NCI-H187 (cell line): ENCODE data around the gene HOPX.
"Not testable (repeated sequence)": the region's sequence is repeated elsewhere in the genome, so short reads cannot be mapped to it uniquely, and the experiment has no call there.

Source experiments
- DNase-seq, 2 experiments: peaks; one replicate each; lab custom pipeline; 2025; lab: John Stamatoyannopoulos, UW

Gene HOPX

DNA sequence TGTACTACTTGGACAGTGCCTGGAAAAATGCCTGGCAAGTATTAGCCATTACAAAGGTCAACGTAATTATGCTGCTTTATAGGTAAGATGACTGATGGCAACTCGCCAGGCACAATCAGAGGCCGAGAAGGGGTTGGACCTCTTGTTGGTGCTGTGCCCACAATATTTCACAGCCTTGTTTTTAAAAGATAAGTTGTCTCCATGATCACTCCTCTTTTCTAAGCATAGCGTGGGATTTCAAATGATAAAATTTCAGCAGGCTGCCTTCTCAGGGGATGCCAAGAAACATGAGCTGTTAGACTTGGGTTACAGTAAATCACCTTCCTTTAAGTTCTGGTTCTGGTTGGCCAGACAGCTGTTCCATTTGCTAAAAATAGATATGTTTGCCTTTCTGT lies 26.9 kb downstream of the HOPX start:
- no peak for DNase-seq

DNA sequence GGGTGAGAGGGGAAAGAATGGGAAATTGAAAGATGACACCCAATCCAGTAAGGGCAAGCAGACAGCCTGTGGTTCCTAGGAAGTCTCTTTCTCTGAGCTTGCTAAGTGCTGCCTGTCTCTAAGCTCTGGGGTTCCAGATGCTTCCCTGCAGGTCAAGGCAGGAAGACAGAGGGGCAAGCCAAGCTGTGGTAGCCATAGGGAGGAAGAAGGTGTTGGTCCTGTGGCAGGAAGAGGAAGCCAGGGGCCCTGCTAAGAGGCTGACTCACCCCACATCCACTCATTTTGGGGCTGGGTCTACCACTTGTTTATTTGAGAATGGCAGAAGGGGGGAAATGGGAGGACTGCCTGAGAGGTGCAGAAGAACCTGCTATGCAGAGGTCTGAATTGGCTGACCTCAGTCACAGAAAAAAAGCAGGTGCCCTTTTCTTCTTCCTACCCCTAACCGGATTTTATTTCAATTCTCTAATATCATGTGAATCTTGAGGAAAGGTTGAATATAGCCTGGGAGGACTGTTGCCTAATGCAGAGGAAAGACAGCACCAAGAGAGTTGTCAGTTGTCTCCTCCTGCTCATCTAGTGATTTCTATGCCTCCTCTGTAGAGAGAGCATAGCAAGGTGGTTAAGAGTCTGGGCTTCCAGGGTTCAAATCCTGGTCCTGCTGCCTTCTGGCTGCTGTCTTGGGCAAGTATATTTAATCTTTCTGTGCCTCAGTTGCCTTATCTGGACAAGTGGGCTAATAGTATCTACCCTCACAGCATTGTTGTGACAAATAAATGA lies 27.4 kb downstream of the HOPX start:
- no peak for DNase-seq

DNA sequence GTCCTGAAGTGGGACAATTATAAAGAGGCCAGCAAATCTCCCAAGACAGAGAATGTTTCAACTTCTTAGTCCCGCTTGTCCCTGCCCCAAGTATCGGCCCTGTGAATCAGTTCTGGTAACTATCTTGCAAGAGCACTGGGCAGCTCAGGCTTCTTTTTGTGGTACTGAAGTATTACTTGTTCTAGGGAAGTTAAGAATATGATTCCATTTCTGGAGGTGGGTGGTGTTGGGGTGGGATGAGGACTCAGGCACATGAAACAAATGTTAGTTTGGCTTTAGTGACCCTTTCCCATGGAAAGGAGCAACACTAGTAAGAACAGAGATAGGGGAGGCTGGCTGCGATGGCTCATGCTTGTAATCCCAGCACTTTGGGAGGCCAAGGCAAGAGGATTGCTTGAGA lies 28.9 kb downstream of the HOPX start:
- DNase-seq = no peak

DNA sequence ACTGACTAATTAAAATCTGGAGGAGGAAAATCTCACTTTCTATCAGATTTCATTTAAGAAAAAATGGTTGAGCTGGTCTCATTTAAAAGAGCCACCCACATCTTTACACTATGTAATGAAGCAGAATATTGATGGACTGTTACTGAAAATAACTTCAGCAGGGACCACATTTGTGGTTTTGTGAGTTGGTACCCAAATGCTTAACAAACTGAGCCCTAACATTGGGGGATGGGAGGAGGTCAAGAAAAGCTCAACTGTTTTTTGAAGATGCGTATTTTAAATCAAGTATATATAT lies 30.1 kb downstream of the HOPX start:
- no peak for DNase-seq

DNA sequence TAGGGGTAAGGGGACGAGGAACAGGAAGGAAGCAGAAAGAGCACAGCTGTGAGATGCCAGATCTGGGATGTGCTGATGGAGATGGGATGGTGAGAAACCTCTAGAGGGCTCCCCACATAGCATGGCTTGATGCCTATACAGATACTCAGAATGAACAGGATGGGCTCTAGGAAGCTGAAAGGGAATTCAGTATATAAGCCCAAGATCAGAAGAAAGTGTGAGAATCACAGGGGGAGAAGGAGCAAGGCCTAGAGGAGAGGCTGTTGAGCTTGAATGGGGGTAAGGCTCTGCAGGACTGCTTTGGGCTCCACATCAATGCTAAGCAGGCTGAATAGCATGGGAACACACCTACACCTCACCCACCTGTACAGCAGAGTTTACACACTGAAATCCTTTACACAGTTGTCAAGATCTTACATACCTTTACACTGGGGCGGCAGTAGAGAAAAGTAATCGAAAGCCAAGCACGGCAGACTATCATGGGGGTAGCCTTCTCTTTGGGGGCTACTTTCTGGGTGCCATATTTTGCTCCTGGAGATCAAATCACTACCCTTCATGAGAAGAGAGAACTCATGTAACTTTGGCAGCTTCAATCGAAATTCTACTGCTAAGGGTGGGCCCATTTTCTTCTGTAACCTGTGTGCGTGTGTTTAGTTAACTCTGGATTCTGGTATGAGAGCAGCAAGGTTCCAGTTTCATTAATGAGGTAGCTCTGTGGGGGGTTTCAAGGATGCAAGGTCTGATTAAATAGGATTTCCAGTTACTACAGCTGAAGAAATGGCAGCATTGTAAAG lies 30.6 kb downstream of the HOPX start:
- DNase-seq = no peak

DNA sequence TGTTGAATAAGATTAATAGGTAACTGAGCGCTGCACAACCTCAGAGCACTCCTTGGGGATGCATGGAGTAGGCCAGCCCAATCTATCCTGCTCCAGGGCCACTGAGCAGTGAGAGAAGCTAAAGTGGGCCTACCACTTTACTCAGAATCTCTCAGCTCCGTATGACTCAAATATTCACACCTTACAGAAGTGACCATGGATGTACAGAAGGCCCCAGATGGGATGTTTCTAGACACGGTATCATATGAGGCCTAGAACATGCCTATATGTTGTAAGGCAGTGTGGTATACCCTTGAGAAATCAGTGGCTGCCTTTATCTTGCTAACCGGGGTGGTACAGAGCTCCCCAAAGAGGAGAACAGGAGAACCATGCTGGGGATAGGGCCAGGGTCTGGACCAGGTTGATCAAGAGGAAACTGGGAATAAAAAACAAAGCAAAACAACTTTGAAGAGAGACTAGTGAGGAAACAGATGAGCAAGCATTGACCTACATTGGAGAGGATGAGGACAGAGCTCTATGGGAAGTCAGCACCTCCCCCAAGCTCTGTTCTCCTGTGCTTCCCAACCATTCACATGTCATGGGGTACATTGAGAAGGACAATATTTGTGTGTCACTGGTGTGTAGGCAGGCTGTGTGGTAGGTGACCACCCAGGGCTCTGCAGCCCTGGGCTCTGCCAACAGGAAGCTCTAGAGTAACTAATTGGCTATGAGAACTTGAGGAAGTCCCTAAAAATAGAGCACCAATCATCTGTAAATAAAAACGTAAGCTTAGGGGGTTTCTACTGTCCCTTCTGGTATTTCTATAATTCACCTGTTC lies 31.4 kb downstream of the HOPX start:
- DNase-seq = no peak

DNA sequence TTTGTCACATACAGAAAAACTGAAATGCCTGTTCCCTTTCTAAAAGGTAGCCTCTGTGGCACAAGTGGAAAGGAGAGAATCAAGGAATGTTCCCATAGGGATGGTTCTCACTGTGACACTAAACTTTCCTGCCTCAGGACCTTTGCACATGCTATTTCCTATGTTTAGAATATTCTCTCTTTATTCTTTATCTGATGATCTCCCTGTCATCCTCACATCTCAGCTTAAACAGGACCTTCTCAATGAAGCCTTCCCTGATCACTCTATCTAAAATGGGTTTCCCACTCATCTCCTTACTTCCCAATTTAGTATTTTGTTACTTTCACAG lies 32.3 kb downstream of the HOPX start:
- no peak for DNase-seq

DNA sequence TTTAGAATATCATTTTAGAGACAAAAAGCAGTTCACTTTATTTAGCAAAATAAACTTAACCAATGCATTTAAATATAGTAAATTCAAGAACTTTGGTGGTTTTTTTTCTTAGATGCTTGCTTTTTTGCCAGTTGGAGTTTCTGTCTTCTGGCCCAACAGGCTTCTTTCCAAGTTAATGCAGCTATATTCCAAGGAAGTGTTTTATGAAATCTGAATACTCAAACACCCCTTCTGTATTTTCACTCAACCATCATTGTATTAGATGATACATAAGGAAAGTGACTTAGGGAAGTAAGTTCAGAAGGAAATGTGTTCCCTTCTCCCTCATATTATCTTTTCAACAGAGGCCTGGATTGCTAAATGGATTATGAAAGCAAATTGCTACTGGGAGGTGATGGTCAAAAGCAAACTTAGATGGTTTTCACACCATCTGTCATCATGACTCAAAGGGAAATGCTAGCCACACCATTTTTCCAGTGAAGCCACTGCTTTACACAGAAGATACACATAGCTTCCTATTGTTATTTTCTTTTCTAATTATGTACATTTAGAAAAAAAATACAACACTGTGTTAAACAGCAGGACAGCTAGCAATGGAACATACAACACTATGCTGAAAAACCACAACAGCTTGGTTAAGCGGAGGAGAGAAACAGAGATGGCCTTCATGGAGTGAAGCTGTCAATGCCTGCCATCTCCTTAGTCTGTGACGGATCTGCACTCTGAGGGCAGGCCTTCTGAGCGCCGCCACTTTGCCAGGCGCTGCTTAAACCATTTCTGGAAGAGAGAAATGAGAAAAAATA lies 32.9 kb downstream of the HOPX start:
- DNase-seq = no peak

DNA sequence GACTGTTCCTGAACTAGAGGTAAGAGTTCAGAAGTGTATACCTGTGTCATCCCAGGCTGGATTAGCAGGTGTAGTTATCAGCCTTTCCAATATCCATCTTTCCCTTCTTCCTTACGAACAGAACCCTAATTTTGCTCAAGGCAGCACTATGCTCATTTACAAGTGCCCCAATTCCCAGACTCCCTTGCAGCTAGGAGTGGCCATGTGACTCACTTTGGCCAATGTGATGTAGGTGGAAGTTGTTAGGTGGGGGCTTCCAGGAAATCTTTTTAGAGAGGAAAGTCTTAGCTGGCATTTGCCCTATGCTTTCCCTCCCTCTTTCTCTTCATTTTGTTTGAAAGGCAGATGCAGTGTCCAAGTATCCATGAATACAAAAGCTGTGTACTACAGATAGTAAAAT lies 34.8 kb downstream of the HOPX start:
- DNase-seq = no peak

DNA sequence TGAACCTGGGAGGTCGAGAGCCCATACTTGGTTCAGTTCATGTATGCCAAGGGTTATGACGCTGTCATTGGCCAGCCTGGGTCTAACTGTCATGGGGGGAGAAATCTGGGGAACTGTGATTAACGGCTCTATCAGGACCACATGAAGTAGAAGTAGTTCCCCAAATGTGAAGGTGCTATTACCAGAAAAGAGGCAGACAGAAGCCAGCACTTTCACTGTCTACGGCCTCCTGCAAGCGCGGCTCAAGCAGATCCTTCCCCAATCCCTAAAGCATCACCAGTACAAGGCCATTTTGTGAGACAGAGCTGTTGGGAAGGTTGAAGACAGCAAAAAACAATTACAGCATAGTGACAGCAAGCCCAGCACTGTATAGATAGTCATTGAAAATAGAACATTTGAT lies 37.5 kb downstream of the HOPX start:
- DNase-seq = no peak

DNA sequence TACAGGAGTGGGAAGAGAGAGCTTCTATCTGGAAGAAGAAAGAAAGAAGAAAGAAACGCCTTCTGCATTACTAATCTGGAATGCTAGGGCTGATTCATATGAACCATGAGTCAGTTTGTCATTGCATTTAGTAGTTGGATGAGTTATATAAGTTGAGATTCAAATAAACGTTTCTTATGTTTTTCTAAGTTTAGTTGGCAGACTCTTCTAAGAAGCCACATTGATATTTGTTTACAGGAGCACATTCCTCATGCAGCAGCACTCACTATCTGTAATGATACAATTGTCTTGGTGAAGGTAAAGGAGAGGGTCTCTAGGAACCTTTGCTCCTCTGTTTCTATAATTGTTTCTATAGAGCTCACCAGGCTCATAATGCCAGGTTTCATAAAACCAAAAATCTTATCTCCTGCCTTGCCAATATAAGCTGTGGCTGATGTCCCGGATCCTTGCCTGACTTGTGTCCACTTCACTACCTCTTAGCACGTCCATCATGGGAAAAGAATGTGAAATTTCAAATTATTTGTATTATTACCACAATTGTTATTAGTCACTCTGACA lies 39.5 kb downstream of the HOPX start:
- no peak for DNase-seq

DNA sequence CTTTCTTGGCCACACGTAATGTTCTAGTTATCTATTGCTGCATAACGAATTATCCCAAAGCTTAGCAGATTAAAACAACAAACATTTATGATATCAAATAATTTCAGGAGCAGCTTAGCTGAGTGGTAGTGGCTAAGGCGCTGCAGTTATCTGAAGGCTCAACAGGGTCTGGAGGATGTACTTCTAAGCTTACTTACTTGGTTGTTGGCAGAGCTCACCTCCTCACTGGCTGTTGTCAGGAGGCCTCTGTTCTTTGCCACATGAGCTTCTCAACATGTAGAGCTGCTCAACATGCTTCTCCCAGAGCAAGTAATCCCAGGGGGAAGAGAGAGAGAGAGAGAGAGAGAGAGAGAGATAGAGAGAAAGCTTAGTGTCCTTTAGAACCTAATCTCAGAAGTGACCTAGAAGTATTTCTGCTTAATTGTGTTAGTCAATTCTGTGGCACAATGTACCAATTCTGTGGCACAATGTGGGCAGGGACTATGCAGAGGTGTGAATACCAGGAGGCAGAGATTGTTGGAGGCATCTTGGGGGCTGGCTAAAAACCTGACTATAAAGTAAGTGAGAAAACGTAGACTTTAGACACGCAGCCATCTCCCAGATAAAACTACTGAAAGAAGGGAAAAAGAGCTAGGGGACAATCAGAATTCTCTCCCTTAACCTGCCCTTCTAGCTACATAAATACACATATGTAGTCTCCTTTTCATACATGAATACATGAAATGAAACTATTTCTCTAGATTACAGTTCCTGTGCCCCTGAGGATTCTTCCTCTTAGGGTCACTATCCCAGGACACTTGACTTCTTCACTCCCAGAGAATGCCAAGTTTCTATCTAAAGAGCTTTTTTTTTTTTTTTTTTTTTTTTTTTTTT lies 40.2 kb downstream of the HOPX start:
- no peak for DNase-seq

DNA sequence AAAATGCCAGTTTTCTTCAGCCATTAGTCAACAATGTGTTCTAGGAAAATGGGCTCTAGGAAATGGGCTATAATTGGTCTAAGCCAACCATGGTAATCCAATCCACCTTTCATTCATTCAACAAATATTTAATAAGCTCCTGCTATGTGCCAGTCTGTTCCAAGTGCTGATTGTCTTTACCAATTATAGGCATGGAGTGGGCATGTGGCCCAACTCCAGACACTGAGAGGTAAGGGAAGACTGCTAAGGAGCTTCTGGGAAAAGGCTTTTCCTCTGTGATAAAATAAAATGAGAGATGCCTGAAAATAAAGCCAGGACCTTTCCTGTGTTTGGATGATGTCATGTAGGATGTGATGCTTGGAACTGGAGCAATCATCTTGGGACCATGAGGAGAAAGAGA lies 43.3 kb downstream of the HOPX start:
- DNase-seq = no peak

DNA sequence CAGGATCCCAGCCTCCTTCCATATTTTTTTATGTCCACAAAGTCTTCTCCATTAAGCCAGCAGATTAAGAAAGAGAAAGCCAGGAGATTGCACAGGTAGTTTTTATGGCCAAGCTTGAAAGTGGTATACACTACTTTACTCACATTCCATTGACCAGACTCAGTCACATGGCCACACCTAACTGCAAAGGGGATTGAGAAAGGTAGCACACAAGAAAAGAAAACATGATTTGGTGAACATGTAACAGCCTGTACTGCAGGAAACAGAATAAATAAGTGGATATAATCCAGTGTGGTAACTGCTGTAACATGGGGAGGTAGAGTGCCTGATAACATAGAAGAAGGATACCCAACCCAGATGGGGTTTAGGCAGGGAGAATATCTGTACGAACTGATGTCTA lies 43.9 kb downstream of the HOPX start:
- no peak for DNase-seq

DNA sequence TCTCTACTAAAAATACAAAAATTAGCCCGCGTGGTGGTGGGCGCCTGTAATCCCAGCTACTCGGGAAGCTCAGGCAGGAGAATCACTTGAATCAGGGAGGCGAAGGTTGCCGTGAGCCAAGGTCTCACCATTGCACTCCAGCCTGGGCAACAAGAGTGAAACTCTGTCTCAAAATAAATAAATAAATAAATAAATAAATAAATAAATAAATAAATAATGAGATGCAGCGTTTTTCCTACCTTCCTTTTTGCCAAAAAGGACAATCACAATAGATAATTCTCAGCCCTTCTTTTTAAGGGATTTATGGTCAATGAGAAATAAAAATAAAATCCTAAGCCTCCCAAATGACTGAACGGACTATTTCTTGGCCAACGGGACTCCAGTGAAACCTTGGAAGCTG lies 46.1 kb downstream of the HOPX start:
- not testable (repeated sequence) for DNase-seq

DNA sequence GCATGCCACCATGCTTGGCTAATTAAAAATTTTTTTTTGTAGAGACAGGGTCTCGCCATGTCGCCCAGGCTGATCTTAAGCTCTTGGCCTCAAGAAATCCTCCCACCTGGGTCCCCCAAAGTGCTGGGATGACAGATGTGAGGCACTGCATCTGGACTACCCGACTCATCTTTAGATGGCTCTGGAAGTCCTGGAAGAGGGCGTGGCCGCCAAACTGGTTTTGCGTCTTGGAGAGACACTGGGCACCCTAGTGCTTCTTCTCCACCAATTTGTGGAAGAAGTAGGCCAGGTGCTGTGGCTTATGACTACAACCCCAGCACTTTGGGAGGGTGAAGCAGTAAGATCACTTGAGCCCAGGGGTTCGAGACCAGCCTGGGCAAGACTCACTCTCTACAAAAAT lies 47.6 kb downstream of the HOPX start:
- DNase-seq = no peak

DNA sequence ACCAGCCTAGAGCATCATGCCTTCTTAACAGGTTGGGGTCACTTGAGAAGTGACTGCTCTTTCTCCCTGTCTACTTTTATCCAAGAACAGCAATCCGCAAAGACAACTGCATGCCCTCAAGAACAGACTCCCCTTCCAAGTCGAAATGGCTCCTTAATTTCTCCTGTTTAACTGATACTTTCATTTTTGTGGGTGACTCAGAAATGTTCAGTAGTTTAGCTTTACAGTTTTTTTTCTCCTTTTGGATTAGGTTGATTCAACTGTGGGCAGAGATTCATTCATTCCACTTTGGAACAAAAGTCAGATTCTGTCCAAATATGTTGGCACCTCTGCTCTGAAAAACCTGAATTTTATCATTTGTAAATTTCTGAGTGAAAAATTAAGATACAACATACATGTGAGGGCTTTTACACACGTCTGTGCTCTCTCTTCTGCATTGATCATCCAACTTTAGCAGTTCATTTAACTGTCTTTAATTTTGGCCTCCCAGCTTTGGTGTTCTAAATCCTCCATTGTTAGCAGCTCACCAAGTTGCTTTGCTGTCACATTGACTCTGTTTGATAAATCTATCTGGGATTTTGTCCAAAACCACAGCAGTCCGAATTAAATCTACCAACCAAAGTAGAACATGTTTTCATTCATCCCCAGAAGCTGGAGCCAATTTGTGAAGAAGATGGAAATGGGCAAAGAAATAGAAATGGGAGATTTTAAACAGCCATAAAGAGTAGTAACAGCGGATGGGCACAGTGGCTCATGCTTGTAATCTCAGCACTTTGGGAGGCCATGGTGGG lies 50.0 kb downstream of the HOPX start:
- no peak for DNase-seq

DNA sequence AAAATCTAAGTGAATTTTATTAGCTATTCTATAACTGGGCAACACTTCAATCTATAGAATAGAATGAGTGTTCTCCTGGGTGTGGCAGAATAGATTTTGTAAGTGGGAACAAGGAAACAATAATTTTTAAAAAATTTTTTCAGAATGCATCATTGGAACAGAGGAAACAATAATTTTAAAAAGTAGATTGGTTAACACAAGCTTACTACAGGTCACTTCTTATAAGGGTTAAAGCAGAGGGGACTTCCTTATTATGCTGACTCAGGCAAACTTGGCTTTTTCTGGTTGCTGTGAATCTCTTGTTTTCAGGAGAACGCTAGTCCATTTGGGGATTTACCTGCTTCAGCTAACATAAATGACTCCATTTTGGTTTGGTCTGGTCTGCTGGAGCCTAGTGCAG lies 52.5 kb downstream of the HOPX start:
- no peak for DNase-seq

DNA sequence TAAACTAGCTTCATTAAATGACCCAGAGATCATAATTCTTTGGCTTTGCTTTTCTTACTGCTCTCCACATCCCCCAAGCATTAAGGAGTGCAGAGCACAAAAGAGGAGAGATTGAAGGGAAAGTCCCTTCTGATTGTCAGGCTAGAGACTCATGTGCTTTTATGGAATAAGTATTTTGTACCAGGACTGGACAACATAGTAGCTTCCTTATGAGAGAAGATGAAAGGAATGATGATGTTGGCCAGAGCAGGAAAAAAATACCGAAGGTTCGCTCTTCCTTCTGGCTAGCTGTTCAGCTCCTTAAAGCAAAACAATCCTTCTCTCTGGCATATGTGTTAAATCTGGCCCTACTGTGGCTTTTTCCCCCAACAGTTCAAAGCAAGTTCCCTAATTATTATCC lies 53.1 kb downstream of the HOPX start:
- DNase-seq = no peak

DNA sequence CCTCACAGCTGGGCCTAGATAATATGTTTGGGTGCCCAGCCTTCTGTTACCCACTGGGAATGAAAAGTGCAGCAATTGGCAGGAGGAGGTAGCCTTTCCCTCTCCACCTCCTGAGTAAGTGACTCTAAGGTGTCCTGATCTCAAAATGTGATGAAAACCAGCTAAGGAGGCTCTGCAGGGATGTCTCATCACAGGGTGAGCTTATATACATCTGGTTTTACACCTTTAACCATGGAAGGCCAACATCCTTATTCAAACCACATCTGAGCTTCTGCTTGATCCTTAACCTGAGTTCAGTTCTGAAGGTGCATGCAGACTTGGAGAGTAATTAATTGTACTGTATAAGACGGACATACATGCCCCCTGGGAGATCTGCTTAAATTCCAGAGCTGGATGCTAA lies 53.7 kb downstream of the HOPX start:
- no peak for DNase-seq
